Heart left ventricle (tissue), 13 donors: ENCODE data around the gene SFTPA1.

Experiments used
- CTCF ChIP-seq, 12 donors: fragments of 200-600 bp; sonication (generic) in 4 of 12; IDR thresholded peaks; one replicate each; pipeline versions ENCODE4 v1.5.0 to v1.8.0; 2018 to 2022; ENCODE audit warnings: antibody characterized with exemption in 12 of 12, mild to moderate bottlenecking in 5 of 12
- POLR2A ChIP-seq, 2 donors: fragments of 450-650 bp; IDR thresholded peaks; one replicate each; pipeline ENCODE4 v1.6.1; 2017; ENCODE audit warnings: antibody characterized with exemption in 2 of 2, mild to moderate bottlenecking in 2 of 2, moderate library complexity in 2 of 2
- donor health status: ischemic (EF 13 %, LVEDD 7.1; RV severe dilation, severe dysfunction).
- donor health status: DM: no; HTN: yes; CAD: no.
- donor health status: DM: no; HTN: no; CAD: no.
- donor health status: ischemic (EF 25% LVEDD 6.9; RV normal size, moderate dysfunction).
- donor health status: ischemic (EF 25% LVEDD 5.7; RV mildly dilated, moderate dysfunction).
- donor health status: ischemic (EF 35%, LVEDD 5.7; RV mildly dilated, moderate dysfunction).
- donor health status: nonischemic (EF 11% LVEDD 7.7; RV severe dilation, severe dysfunction).
- donor health status: DM: yes; HTN: yes; CAD: no.
- donor health status: PGD.
- donor health status: ischemic (EF 29% LVEDD 5.4; RV normal size, mild dysfunction).
- donor health status: nonischemic (EF 23%, LVEDD 6.1; RV moderate dilation, normal function).

DNA sequence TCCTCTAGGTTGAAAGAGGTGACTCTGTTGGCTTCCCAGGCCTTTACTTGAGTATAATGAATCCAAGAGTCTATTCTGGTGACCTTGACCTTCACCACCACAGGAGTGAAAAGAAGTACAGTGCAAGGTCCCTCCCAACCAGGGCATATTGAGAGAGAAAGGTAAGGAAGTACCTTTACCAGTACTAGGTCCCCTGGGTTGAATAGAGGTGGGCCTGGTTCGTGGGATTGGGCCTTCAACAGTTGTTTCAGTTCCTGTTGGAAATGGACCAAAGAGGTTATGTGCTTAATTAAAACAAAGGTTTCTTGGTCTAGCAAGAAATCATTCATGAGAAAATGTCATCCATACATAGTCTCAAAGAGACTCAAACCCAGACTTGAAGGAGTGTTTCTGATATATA is 6.4 kb upstream of the SFTPA1 start:
- TF ChIP-seq CTCF (IDR thresholded peaks at IDR 0.05) = no peak
- TF ChIP-seq POLR2A (IDR thresholded peaks at IDR 0.05) = no peak
